ENCODE results near the gene AHCYL1.
"Not testable (repeated sequence)": the region's sequence is repeated elsewhere in the genome, so short reads cannot be mapped to it uniquely, and the experiment has no call there.

Gene AHCYL1

DNA sequence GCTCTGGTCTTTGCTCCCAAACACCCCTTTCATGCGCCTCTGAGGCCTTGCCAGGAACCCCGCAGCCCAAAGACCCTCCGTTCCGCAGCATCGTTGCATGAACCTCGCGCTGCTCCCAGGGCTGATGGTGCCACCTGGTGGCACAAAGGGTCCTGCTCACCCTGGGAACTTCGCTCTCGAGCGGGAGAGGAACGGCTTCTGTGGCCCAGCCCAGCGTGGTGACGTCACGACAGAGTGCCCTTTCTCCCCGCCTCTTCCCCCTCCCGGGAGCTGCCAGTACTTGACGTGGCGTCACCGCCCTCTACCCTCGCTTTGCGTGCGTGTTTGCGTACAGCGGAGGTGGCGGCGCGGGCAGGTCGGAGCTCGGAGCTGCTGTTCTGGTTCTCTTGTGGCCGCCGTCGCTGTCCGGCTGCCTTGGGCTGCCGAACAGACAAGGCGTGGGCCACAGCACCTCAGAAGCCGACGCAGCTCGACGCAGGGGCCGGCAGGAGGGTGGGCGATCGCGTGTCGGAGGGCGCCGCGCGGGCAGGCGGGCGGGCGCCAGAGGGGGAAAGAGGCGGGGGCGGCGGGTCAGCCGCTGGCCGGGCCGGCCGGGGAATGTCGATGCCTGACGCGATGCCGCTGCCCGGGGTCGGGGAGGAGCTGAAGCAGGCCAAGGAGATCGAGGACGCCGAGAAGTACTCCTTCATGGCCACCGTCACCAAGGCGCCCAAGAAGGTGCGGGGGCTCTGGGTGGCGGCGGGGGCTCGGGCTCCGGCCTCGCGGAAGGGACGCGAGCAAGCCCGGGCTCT, at the start of gene AHCYL1:
TSS of gene AHCYL1 (plus strand) at position 310 of the 791 bp plus-strand sequence. CDS start at position 598, 288 bp downstream.
- peak; percentile 95 for DNase-seq

- no peak for DNase-seq
Measured at GRCh38 chr1:109935451-109935900, 49.1 kb upstream of the AHCYL1 start.

DNA sequence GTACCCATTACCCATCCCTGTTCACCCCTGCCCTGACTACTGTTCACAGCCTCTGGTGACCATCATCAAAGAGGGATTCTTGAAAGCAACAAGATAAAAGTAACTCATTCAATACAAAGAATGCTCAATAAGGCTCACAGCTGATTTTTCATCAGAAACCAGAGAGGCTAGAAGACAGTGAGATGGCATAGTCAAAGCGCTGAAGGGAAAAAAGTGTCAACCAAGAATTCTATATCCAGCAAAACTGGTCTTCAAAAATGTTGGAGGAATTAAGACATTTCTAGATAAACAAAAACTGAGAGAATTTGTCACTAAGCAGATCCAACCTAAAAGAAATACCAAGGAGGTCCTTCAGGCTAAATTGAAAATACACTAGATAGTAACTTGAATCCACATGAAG, 46.8 kb upstream of the AHCYL1 start:
- no peak for DNase-seq

DNA sequence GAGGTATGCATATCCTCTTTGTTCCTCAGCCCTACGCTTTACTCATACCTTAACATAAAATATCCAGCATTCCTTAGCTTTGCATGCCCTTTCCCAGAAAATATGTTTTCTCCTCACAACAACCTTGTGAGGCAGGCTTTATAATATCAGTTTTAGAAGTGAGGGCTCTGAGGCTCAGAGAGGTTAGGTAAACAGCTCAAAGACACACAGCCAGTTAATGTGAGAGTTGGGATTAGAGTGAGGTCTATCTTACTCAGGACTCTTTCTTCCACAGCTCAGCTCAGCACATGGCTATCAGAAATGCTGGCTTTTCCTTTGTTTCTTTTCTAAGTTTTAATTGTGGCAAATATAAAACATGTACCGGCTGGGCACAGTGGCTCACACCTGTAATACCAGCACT, 46.0 kb upstream of the AHCYL1 start:
- DNase-seq, result no peak

DNA sequence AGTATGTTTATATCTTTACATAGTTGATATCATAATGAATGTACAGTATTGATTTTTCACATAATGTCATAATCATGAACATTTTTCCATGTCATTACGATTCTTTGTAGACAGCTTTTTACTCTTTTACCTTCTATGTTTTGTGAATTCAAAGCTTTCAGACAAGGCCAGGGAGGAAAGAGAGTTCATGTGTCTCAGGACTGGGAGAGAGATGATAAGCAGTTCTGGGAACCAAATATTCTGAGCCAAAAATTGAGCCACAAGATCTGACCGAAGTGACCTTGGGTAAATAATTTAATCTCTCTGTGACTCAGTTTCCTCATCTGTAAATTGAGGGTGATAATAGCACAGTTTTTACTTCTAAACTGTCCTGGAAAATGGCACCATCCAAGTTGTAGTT, 42.1 kb upstream of the AHCYL1 start:
- no peak for DNase-seq

GRCh38 chr1:109944541-109944940, 40.0 kb upstream of the AHCYL1 start:
- DNase-seq, result peak; percentile 12

- DNase-seq, result no peak
Measured at GRCh38 chr1:109946511-109946910, 38.1 kb upstream of the AHCYL1 start.

GRCh38 chr1:109947582-109948284, 36.8 kb upstream of the AHCYL1 start:
- DNase-seq, result no peak

- DNase-seq, result no peak
Measured at GRCh38 chr1:109948285-109948630, 36.3 kb upstream of the AHCYL1 start.

DNA sequence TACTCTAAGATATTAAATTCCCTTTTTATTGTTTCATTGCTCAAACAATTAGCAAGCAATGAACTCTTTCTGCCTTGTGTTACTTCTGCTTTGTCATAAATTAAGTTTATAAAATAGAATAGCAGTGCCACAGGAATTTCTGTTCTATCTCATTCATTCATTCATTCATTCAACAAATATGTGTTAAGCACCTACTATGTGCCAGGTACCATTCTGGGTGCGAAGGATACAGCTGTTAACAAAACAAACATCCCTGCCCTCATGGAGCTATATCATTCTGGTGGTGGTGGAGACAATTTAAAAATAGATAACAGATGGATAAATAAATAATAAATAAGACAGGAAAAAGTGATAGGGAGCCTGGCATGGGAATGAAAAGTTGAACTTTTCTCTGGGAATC, 34.5 kb upstream of the AHCYL1 start:
- no peak for DNase-seq

- no peak for DNase-seq
Measured at GRCh38 chr1:109950509-109950908, 34.1 kb upstream of the AHCYL1 start.

- not testable (repeated sequence) for DNase-seq
Measured at GRCh38 chr1:109951501-109951900, 33.1 kb upstream of the AHCYL1 start.

DNA sequence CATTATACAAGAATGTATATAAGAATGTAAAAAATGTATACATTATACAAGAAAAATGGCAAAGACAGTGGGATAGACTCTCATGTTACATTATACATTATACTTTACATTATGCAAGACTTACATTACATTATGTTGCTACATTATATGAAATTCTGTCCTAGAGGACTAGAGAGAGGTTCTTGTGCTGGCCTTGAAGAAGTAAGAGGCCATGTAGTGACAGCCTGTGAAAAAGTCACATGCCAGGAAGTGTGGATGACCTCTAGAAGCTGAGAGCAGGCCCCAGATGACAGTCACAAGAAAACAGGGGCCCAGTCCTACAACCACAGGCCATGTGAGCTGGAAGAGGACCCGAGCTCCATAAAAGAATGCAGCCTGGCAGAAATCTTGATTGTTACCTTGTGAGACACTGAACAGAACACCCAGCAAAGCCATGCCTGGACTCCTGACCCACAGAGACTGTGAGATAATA, 30.5 kb upstream of the AHCYL1 start:
- DNase-seq, result no peak

DNA sequence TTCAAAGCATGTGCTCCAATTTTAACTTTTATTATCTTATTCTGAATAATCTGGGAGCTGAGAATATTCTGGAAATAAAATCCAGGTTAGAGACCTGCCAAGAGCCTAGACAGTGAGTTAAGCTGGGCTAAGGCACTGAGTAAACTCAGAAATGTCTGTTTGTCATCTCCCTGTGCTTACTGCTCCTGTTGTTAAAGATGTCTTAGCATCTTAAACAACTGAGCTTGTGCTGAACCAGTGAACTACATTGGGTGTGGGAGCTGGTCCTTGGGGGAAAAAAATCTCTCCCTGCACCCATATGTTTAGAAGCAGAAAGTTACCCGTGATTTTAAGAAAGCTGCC, 25.0 kb upstream of the AHCYL1 start:
- DNase-seq, result no peak

DNA sequence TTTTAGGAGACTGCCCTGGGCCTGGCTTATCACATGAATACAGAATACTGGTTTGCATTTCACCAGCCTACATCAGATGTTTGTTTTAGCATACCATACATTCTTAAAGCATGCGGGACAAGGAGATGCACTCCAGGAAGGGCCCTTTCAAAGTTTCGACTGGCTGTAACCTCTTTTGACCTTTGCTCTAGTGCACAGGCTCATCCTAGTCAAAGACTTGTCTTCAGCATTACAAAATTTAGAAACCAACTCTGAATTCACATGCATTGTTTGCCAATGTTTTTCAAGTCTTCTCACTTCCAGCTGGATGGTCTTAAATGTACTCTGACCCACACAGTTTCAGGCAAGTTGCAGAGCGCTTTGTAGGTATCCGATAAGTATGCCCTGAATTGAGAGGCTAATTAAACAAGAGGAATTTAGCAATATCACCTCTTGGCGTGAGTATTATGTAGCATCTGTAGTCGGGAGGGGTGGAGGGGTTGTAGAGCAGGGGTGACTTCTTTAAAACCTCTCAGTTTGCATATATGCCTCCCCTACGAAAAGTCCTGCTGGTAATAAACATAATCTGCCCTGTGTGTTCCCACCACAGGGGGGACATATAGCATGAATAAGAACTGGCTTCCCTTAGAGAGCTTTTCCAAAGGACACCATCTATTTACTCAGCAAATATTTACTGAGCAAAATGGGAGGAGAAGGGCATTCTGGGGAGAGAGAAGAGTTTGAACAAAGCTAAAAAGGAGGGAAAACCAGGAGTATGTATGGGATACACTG, 24.4 kb upstream of the AHCYL1 start:
- DNase-seq, result no peak

GRCh38 chr1:109960745-109961094, 23.8 kb upstream of the AHCYL1 start:
- no peak for DNase-seq

- DNase-seq, result no peak
Measured at GRCh38 chr1:109963864-109964263, 20.7 kb upstream of the AHCYL1 start.

DNA sequence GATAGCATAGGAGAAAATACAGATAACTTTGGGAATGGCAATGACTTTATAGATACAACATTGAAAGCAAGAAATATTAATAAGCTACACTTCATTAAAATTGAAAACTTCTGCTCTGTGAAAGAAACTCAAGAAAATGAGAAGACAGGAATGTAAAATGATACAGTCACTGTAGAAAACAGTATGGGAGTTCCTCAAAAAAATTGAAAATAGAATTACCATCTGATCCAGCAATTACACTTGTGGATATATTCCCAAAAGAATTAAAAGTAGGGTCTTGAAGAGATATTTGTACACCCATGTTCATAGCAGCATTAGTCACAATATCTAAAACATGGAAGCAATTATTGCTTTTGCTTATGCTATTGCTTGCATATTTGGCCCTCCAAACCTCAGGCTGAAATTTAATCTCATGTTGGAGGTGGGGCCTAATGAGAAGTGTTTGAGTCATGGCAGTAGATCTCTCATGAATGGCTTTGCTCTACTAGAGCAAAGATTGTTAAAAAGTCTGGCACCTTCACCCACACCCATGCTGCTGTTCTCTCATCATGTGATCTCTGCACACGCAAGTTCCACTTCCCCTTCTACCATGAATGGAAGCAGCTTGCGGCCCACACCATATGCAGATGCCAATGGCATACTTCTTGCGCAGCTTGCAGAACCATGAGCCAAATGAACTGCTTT, 15.3 kb upstream of the AHCYL1 start:
- no peak for DNase-seq

GRCh38 chr1:109969907-109970306, 14.7 kb upstream of the AHCYL1 start:
- DNase-seq, result no peak

DNA sequence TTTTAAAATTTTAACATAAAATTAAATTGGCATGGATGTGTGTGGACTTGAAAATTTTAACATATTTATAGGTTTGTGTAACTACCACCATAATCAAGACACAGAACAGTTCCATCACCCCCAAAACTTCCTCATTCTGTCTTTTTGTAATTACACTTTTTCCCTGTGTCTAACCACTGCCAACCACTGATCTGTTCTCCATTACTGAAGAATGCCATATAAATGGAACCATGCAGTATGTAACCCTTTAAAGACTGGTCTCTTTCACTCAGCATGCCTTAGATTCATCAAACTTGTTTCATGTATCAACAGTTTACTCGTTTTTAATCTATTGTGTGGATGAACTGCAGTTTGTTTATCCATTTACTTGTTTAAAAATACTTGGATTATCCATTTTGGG, 13.0 kb upstream of the AHCYL1 start:
- DNase-seq, result no peak

GRCh38 chr1:109974191-109974590, 10.4 kb upstream of the AHCYL1 start:
- no peak for DNase-seq

DNA sequence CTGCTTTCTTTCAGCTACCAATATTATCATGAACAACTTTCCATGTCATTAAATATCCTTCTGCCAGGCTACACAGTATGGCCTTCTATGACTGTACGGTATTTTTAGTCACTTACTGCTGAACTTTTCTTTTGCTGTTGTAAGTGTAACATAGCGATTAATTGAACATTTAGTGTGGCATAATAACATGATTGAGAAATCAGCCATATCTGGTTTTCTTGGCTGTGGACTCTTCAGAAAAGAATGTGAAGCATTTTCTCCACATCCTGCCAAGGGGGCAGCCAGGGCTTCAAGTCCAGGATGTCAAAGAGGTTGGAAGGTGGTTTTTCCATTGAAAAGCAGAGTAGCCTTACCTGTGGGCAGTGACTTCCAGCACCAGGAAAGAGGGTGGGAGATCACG, 8.8 kb upstream of the AHCYL1 start:
- DNase-seq, result no peak

- DNase-seq, result no peak
Measured at GRCh38 chr1:109976762-109977161, 7.8 kb upstream of the AHCYL1 start.

Measured in KG1 (cell line).